ENCODE measurements around the gene TMEM150C. TPM values are rescaled to one million over a fixed set of nuclear protein-coding genes. Genes with fewer than 3 reads are reported as not detected.

Gene TMEM150C
- polyA plus RNA-seq, 2 of the 4 experiments (the other 2 are of a cell fraction) = 1.5 to 2.1 TPM

- Histone ChIP-seq H3K9me3 (no peaks in the 10 kb centered on the region), H3K4me1 (no peaks in the 10 kb centered on the region), H3K27ac (no peak overlapping the region), H3K4me2 (no peak overlapping the region), H3K4me3 (no peak overlapping the region)
- ATAC-seq (no peak), FAIRE-seq (no peak), DNase-seq (ENCODE audit: low read depth in 1 of 2, low spot score in 1 of 2) (no peak)
- POLR2A ChIA-PET = no interaction called here
- 73% methylated on average over 5 of the region's 5 CpGs for WGBS (ENCODE audit: missing lambda C conversion rate)
- CTCF ChIA-PET = interaction anchor here (1.6 kb wide), 1 partner anchor 11 kb away, joined by 3 read pairs; no protein-coding TSS in a partner anchor
- TF ChIP-seq JUN (IDR thresholded peaks at IDR 0.05) (no peak), ZC3H11A (IDR thresholded peaks at IDR 0.05) (no peak), HEYL (CRISPR knock-in tag; IDR thresholded peaks at IDR 0.05) (no peak), MYC (IDR thresholded peaks at IDR 0.05; ENCODE audit: borderline replicate concordance, low read length) (no peak), RARB (CRISPR knock-in tag; IDR thresholded peaks at IDR 0.05) (no peak), ESRRA (IDR thresholded peaks at IDR 0.05; ENCODE audit: borderline replicate concordance, low read length) (no peak)
- TF ChIP-seq, protein P1, sequence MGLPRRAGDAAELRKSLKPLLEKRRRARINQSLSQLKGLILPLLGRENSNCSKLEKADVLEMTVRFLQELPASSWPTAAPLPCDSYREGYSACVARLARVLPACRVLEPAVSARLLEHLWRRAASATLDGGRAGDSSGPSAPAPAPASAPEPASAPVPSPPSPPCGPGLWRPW (IDR thresholded peaks at IDR 0.05) = no peak
- TF ChIP-seq, protein P2, sequence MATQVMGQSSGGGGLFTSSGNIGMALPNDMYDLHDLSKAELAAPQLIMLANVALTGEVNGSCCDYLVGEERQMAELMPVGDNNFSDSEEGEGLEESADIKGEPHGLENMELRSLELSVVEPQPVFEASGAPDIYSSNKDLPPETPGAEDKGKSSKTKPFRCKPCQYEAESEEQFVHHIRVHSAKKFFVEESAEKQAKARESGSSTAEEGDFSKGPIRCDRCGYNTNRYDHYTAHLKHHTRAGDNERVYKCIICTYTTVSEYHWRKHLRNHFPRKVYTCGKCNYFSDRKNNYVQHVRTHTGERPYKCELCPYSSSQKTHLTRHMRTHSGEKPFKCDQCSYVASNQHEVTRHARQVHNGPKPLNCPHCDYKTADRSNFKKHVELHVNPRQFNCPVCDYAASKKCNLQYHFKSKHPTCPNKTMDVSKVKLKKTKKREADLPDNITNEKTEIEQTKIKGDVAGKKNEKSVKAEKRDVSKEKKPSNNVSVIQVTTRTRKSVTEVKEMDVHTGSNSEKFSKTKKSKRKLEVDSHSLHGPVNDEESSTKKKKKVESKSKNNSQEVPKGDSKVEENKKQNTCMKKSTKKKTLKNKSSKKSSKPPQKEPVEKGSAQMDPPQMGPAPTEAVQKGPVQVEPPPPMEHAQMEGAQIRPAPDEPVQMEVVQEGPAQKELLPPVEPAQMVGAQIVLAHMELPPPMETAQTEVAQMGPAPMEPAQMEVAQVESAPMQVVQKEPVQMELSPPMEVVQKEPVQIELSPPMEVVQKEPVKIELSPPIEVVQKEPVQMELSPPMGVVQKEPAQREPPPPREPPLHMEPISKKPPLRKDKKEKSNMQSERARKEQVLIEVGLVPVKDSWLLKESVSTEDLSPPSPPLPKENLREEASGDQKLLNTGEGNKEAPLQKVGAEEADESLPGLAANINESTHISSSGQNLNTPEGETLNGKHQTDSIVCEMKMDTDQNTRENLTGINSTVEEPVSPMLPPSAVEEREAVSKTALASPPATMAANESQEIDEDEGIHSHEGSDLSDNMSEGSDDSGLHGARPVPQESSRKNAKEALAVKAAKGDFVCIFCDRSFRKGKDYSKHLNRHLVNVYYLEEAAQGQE (IDR thresholded peaks at IDR 0.05) = no peak
These were observed 52.9 kb downstream of the TMEM150C start for GRCh38 chr4:82508806-82509428.

DNA sequence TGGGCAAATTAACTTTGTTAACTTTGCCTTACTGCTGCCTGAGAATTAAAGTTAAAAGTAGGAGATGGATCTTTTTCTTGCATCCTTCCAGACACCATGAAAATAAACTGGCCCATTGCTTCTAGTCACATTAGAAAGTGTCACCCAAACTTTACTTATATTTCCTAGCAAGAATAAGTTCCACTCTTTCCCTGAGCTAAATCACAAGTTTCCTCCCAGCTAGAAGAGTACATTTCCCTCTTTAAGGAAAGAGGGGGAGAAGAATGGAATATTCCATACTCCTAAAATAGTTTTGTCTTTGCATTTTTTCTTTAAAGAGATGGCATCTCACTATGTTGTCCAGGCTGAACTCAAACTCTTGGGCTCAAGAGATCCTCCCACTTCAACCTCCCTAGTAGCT lies 53.8 kb downstream of the TMEM150C start:
- ATAC-seq = no peak
- no peak overlapping the region for H3K4me2 ChIP-seq
- no peaks in the 10 kb centered on the region for H3K4me1 ChIP-seq
- no peak for DNase-seq (ENCODE audit: low read depth in 1 of 2, low spot score in 1 of 2)
- no peaks in the 10 kb centered on the region for H3K9me3 ChIP-seq
- POLR2A ChIA-PET = no interaction called here
- CTCF ChIA-PET = interaction anchor here (0.7 to 1.6 kb wide), 2 partner anchors 10 to 277 kb away, joined by 3 read pairs; no protein-coding TSS in a partner anchor
- no peak for TF ChIP-seq ELK1 (IDR thresholded peaks at IDR 0.05; ENCODE audit: low read depth, low read length)
- no peak for TF ChIP-seq EHF (CRISPR knock-in tag; IDR thresholded peaks at IDR 0.05)
- no peak for TF ChIP-seq FOXS1 (CRISPR knock-in tag; IDR thresholded peaks at IDR 0.05)
- TF ChIP-seq HEYL (CRISPR knock-in tag; IDR thresholded peaks at IDR 0.05) = no peak
- TF ChIP-seq RARB (CRISPR knock-in tag; IDR thresholded peaks at IDR 0.05) = no peak
- no peak for TF ChIP-seq RAD21 (conservative IDR thresholded peaks at IDR 0.05 in 1 of 2, IDR thresholded peaks at IDR 0.05 in 1 of 2)
- TF ChIP-seq RFX5 (IDR thresholded peaks at IDR 0.05) = no peak
- TF ChIP-seq FOSL2 (IDR thresholded peaks at IDR 0.05) = no peak
- no peak for TF ChIP-seq FOSL2 (CRISPR knock-in tag; IDR thresholded peaks at IDR 0.05)
- TF ChIP-seq ZFP36 (IDR thresholded peaks at IDR 0.05; ENCODE audit: borderline replicate concordance, partially characterized antibody) = no peak
- no peak for TF ChIP-seq NFE2L2 (conservative IDR thresholded peaks at IDR 0.05; ENCODE audit: low read length)
- TF ChIP-seq, protein P3, sequence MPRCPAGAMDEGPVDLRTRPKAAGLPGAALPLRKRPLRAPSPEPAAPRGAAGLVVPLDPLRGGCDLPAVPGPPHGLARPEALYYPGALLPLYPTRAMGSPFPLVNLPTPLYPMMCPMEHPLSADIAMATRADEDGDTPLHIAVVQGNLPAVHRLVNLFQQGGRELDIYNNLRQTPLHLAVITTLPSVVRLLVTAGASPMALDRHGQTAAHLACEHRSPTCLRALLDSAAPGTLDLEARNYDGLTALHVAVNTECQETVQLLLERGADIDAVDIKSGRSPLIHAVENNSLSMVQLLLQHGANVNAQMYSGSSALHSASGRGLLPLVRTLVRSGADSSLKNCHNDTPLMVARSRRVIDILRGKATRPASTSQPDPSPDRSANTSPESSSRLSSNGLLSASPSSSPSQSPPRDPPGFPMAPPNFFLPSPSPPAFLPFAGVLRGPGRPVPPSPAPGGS (IDR thresholded peaks at IDR 0.05) = no peak
- no peak for TF ChIP-seq KDM1A (IDR thresholded peaks at IDR 0.05; ENCODE audit: low read depth)
- TF ChIP-seq EP300 (IDR thresholded peaks at IDR 0.05) = no peak
- TF ChIP-seq RCOR1 (IDR thresholded peaks at IDR 0.05; ENCODE audit: low read depth, low read length) = no peak
- TF ChIP-seq SREBF2 (IDR thresholded peaks at IDR 0.05) = no peak
- TF ChIP-seq, protein P4, sequence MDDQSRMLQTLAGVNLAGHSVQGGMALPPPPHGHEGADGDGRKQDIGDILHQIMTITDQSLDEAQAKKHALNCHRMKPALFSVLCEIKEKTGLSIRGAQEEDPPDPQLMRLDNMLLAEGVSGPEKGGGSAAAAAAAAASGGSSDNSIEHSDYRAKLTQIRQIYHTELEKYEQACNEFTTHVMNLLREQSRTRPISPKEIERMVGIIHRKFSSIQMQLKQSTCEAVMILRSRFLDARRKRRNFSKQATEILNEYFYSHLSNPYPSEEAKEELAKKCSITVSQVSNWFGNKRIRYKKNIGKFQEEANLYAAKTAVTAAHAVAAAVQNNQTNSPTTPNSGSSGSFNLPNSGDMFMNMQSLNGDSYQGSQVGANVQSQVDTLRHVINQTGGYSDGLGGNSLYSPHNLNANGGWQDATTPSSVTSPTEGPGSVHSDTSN (IDR thresholded peaks at IDR 0.05) = no peak
- H3K4me3 ChIP-seq = no peak overlapping the region
- no peak for FAIRE-seq
- no peak overlapping the region for H3K27ac ChIP-seq

Measured in A549 (cell line).